Stimulated activated CD8-positive, alpha-beta memory T cell treated with anti-CD3 and anti-CD28 coated beads, Interleukin-15, amount 100 ng/mL, for 24 hours (primary cell): ENCODE data around the gene LHFPL6.
"Not testable (repeated sequence)": the region's sequence is repeated elsewhere in the genome, so short reads cannot be mapped to it uniquely, and the experiment has no call there.

ENCODE experiments used
- DNase-seq: peaks from one replicate; pipeline ENCODE4 v3.0.0-alpha.2; 2020; ENCODE audit warnings: low read depth

LHFPL6 gene

DNA sequence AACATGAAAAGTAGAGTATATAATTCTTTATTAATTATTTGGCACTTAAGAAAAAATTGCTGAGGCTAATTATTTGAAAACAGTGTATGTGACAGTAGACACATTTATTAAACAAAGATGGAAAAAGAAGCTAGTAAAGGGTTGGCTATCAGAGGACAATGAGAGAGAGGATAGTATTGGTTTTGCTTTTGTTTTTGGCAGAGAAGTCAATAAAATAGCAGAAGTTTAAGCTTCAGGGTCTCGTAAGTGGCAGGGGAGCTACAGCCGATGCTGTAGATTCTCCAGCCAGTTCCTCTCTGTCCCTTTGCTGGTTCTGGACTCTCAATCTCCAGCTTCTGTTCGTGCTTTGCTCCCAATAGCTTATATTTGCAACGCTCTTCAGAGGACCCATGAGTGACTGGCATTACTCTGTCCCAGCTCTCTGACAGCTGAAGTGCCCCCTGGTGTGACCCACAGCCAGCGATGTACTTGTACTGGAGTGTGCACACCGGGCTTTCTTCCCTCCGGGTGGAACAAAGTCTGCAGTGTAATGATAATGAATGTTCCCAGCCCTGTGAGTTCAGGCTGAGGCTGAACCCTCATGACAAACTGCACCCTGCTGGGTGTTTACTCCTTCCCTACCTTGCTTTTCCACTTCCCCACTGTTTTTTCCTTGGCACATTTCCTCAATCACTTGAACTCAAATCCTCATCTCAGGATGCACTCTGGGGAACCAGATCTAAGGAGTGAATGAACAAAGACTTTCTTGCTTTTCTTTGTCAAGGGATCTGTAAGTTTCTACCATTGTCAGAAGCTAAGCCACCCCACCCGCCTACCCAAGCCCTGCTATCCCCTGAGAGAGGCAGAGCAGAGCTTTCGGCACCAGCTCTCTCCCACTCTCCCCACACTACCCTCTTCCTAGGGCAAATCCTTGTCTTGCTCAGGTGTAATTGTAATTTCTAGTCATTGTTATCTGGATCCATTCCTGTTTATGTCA, 254.8 kb downstream of the LHFPL6 start:
- no peak for DNase-seq

DNA sequence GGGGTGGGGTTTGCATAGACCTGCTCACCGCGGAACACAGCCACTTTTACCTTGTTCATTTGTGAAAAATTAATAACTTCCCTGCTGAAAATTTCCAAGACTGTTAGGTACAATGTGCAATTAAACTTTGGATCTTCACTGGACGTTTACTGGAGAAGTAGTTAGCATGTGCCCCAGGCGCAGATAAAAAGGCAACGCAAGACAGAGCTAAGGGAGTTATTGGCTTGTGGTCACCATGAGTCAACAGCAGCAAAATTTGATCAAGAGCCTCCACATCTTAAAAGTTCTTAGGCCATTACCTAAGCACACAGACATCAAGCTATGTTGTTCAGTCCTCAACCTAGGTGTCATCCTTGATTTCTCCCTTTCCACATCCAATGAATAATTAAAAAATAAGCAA, 257.0 kb downstream of the LHFPL6 start:
- DNase-seq, result no peak

DNA sequence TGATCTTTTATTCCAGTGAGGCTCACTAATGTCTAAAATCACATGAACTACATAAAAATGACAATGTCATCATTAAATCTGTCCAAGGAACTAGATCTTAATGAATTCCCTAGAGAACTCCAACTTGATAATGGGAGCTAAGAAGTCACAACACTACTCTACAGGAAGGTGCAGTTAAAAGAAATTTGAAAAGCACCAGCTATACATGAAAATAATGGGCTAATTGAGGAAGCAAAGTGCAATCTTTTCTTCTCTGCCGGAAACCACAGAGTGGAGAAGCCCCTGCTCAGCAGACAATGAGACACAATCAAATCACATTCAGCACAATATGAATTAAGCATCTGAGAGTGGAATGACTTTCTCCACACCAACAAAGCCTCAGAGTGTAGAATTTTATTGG, 261.7 kb downstream of the LHFPL6 start:
- no peak for DNase-seq

DNA sequence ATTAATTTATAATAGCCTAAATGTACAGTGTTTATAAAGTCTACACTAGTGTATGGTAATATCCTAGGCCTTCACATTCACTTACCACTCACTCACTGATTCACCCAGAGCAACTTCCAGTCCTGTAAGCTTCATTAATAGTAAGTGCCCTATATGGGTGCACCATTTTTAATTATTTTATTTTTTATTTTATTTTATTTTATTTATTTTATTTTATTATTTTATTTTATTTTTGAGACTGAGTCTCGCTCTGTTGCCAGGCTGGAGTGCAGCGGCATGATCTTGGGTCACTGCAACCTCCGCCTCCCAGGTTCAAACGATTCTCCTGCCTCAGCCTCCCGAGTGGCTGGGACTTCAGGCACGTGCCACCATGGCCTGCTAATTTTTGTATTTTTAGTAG, 264.9 kb downstream of the LHFPL6 start:
- DNase-seq, result not testable (repeated sequence)

DNA sequence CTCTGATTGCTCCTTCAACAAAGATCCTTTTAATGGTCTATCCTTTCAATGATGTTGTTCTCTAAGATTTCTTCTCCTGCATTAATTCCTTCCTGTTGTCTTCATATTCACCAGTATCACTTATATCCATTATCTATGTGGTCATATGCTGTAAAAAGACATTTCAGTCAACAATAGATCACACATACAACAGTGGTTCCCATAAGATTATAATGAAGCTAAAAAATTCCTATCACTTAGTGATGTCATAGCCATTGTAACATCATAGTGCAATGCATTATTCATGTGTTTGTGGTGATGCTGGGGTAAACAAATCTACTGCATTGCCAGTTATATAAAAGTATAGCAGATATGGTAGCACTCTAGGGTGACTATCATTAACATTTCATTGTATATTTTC, 266.1 kb downstream of the LHFPL6 start:
- no peak for DNase-seq

DNA sequence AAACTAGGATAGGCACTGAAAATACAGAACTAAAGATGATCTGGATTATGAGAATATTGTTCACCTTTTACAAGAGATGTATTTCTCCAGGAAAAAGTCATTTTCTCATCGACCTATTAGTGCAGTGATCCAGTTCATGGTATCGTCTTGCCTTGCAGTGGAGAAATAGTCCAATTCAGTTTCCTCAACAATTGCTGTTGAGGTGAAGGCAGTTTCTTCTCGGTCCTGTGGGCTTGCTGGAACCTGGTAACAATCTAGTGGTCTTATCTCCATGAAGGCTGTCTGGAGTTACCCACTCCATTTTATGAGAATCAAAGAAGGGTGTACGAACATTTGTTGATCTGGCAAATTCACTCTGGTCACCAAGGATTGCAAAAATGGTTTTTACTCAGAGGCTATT, 266.8 kb downstream of the LHFPL6 start:
- DNase-seq, result no peak

DNA sequence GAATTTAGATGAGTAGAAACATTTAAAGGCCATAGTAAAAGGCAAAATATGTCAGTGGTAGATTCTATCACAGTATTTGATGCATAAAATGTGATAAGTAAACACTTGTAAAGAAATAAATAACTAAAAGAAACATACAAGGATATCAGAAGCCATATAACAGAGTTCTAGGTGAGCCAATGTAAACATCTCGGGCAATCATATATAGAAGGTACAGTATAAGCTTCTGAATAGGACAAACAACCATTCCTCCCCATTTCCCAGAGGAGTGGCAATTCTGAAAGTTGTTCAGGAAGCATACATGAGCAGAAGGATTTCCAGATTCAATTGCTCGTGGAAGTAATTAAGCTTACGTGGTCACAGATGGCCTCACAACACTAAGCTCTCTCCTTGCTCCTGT, 267.3 kb downstream of the LHFPL6 start:
- DNase-seq, result no peak

DNA sequence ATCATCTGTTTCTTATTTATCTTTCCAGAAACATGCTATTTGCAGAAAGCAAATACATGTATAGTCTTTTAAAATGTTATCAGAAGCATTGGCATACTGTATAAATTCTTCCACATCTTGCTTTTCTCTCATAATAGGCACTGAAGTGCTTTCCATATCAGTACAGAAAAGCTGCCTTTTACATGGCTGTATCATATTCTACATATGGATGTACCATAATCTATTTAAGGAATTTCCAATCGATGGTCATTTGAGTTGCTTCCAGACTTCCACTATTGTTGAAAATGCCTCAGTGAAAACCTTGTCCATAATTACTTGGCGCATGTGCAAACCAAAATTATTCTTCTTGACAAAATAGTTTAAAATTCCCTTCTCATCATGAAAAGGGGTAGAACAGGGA, 272.5 kb downstream of the LHFPL6 start:
- no peak for DNase-seq

DNA sequence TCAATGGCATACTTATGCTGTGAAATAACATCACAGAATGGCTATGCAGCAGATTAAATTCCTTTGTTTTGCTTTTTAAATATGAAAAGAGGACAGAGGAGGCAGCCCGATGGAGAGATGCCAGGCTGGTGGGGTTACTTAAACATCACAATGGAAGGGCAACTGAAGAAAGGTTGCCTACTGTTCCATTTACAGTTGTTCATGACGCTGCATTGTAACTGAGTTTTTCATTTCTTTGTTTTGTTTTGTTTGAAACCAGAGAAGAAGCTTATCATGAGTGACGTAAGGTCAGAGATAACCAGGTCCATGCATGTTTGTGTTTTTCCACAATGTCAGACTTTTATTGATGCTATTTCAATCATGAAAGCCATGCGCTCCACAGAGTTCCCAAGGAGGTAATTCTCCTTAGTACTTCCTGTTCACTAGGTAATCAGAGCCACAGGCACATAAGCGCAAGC, 273.8 kb downstream of the LHFPL6 start:
- DNase-seq, result no peak

DNA sequence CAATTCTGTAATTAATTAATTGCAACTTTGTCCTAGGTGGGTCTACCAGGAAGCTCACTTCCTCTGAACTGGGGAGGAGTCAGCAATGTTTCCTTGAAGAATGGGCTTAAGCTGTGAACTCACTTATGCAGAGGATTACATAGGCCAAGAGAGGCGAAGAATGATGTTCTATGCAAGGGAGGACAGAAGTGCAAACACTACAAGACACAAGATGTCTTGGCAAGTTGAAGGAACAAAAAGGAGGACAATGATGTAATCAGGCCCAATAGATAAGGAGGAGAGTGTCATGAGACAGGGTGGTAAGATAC, 275.9 kb downstream of the LHFPL6 start:
- no peak for DNase-seq

DNA sequence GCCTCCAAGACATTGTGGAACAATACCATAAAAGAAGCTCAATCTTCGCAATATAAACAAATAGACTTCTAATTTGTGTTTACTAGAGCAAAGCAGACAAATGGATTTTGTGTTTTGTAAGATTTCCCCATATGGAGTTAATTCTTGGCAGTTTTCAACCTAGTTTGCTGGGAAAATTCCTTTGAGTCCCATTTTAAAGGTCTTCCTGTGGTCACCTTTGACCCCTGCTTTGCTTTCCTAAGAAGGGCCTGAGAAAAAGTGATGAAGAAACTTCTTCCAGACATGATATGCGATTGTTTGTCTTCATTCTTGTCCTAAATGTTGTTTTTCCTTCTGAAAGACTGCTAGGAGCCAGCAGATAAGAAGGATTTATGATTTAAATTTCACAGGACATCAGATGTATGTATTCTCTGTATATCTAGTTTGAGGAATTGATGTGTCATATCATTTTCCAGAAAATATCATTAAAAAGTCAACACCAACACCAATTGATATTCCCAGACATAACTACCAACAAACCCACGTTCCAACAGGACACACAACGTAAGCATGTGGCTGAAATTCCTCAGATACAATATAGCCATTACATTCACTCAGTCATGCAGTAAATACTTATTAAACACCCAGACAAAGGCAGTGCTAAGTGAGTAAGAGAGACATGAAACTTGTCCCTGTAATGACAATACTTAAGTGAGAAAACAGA, 276.4 kb downstream of the LHFPL6 start:
- DNase-seq, result no peak

DNA sequence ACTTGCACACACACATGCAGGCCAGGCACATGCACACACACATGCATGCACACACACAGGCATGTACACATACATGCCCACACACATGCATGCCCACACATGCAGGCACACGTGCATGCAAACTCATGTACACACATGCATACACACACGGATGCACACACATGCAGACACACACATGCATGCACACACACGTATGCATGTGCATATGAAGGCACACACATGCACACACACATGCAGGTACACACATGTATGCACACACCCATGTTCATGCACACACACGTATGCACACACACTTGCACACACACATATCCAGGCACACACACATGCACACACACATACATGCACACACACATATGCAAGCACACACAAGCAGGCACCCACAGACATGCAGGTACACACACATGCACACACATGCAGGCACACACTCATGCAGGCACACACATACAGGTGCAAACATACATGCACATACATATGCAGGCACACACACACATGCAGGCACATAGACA, 278.1 kb downstream of the LHFPL6 start:
- DNase-seq, result no peak

DNA sequence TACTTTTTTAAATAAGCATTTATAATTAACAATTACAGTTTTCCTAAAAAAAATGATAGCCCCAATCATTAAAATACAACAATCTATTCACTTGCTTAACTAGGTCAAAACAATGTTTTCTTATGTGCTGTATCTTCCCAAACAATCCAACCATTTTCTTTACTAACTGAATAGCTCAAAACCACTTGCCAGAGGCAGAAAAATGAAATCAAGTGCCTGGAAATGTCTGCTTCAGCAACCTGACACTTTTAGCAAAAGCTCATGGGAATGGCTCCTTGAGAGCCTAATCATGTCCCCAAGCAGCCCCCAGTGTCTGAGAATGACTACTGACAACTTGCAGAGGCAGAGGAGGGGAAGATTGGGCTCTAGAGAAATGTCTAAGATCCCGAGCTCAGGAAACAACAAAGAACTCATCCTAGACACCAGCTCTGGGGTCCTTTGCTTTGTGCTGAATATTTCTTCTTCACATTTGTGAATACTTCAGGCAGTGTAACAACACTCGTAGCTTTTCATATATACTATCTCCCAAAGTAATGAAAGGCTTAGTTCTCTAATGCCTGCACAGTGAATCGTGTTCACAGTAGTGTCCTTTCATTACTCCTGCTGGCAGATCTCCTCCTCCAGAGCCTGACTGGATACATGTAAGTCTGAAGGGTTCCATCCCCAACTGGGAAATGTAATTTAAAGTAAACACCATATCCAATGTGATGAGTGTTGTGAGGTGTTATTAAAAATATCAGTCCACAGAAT, 280.0 kb downstream of the LHFPL6 start:
- no peak for DNase-seq

DNA sequence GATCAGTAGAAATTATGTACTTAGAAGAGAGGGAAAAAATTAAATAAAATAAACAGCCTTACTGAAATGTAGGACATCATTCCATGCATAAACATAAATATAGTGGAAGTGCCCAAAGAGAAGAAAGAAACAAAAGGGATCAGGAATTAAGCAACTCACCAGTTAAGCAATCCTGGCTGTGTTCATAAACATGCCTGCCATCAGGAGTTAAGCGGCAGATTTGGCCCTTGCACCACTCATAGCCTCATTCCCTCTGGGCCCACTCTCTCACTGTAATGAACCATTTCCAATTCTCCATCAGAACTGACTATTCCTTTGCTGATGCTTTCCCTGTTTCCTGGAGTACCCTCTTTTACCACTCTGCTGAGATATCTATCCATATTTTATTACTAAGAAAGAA, 281.4 kb downstream of the LHFPL6 start:
- no peak for DNase-seq

DNA sequence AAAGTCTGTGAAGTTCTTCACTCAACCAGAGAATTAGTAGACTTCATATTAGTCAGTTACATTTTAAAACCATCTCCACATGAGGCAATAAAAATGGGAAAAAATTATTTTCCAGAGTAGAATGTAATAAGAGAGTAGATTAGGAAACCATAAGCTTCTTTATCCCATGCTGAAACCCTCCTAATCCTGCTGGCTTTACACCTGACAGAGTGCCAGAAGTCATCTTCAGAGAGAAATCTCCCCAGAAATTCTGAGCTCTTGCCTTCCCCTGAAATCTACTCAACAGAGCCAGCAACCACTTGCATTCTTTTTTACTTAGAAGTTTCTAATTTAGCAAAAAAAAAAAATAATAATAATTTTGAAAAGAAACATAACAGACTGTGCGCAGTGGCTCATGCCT, 284.8 kb downstream of the LHFPL6 start:
- DNase-seq, result no peak

DNA sequence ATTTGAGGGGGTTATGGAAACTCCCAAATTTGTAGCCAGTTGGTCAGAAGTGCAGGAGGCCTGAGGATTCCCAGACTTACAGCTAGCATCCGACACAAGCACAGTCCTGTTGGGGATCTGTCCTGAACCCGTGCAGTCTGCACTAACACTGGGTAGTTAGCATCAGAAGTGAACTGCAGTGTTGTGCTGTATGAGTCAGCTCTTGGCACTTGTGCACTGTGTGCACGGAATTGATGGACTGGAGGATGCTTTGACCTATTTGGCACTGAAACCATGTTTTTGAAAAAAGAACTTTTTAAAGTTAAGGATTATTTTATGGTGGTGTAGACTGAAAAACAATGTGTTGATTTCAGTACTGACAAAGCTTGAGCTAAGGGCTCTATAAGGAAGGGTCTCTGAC, 285.7 kb downstream of the LHFPL6 start:
- no peak for DNase-seq

DNA sequence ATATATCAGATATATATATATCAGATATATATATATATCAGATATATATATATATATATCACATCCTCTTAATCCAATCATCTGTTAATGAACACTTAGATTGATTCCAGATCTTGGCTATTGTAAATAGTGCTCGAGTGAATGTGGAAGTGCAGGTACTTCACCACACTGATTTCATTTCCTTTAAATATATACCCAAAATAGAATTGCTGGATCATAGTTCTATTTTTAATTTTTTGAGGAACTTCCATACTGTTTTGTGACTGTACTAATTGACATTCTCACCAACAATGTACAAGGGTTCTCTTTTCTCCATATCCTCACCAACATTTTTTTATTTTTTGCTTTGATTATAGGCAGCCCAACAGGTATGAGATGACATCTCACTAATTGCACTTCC, 287.2 kb downstream of the LHFPL6 start:
- no peak for DNase-seq

DNA sequence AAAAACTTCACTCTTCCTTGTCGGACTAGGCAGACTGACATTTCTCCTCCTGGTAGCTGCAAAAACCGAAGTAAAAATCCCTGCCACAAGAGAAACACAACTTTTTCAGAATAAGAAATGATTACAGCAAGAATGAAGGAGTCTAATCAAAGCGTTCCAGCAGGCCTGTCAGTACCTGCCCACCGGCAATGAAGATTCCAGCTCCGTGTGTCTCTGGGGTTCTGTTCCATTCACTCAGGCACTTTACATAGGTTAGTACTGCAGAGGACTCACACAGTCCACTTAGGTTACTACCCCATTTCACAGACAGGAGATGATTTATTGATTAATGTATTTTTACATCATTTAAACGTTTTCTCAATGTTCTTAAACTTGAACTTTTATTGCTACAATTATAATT, 289.3 kb downstream of the LHFPL6 start:
- DNase-seq, result no peak

DNA sequence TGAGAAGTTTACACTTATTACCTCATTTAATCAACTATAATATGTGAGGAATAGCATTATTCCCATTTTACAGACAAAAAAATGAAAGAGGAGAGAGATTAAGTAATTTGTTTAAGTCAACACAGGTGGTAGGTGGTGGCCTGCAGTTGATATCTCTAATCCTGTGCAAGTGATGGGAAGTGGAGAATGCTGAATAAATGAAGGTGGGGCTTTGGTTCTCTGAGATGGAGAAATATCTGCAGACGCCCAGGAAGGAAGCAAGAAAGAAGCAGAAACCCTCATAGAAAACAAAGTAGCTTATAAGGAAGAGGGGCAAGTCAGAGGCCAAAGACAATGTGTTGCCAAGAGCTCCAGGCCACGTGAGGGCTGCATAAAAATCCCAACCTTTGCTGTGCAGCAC, 290.4 kb downstream of the LHFPL6 start:
- no peak for DNase-seq

DNA sequence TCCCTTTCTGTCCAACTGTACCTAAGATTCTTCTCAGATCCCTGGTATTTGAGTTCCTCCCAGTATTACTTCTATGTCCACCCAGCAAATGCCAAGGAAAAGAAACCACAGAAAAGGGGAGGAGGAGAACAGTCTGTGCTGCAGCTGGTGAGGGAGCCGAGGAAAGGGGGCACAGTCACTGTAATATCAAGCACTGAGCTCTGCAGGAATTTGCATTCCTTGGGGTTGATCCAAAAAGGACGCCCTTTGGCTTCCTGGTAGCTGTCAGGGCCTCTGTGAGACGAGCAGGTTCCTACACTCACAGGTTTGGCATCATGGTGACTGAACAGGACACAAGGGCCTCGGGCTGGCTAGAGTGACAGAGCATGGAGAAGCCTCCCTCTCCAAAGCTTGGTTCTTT, 291.4 kb downstream of the LHFPL6 start:
- no peak for DNase-seq

DNA sequence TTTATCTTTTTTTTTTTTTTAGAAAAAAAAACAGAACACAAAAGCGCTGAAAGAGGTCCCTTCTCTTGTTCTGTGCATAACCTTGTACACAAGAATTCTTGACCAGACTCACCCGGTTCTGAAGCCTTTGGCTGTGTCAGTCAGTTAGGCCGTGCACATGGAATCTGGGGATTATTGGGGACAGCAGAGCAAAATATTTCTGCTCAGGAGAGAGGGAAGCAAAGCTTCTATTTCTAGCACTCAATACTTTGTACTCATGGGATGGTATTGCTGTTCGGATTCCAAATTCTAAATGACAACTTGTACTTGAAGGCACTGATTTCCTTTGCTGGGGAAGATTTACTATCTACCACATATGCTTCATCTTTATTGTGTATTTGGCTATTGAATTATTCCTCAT, 292.0 kb downstream of the LHFPL6 start:
- DNase-seq, result no peak
